OCI-LY1 (cell line): ENCODE results near the gene CLCN5.

ENCODE experiments used
- H2AFZ ChIP-seq: fragments of 200-600 bp; sonication (generic), shearing (Covaris generic); 2 replicates; pipeline ENCODE4 v1.6.0; 2014; ENCODE audit warnings: antibody characterized with exemption, mild to moderate bottlenecking, low read length
- H3F3A ChIP-seq: fragments of 200-600 bp; sonication (generic), shearing (Covaris generic); 2 replicates; pipeline ENCODE4 v1.6.0; 2014; ENCODE audit warnings: mild to moderate bottlenecking, antibody characterized with exemption, low read length, moderate library complexity; ENCODE audit not compliant: insufficient read depth
- H3K27ac ChIP-seq: fragments of 200-600 bp; sonication (generic); 2 replicates; pipeline ENCODE4 v1.5.1; 2014; ENCODE audit warnings: low read length, mixed run types, mild to moderate bottlenecking, low read depth; ENCODE audit not compliant: poor library complexity, severe bottlenecking
- H3K27me3 ChIP-seq: fragments of 200-600 bp; sonication (generic); 2 replicates; pipeline ENCODE4 v1.6.0; 2014; ENCODE audit warnings: antibody characterized with exemption, mild to moderate bottlenecking, low read length, moderate library complexity; ENCODE audit not compliant: insufficient read depth
- H3K36me3 ChIP-seq: fragments of 200-600 bp; sonication (generic); 2 replicates; pipeline ENCODE4 v1.6.1; 2014; ENCODE audit warnings: mild to moderate bottlenecking, antibody characterized with exemption, low read length, moderate library complexity, mixed read lengths; ENCODE audit not compliant: insufficient read depth
- H3K4me1 ChIP-seq: fragments of 200-600 bp; sonication (generic); 2 replicates; pipeline ENCODE4 v1.5.1; 2014; ENCODE audit warnings: mild to moderate bottlenecking, low read length, moderate library complexity; ENCODE audit not compliant: insufficient read depth, severe bottlenecking
- H3K4me2 ChIP-seq: fragments of 200-600 bp; sonication (generic), shearing (Covaris generic); 2 replicates; pipeline ENCODE4 v1.6.1; 2014; ENCODE audit warnings: low read length
- H3K4me3 ChIP-seq: fragments of 200-600 bp; sonication (generic); 2 replicates; pipeline ENCODE4 v1.5.1; 2014; ENCODE audit warnings: low read length, low read depth, mild to moderate bottlenecking, mixed read lengths; ENCODE audit not compliant: poor library complexity, severe bottlenecking
- H3K79me2 ChIP-seq: fragments of 200-600 bp; shearing (Covaris generic); 2 replicates; pipeline ENCODE4 v1.6.1; 2016; ENCODE audit warnings: mixed run types, low read length, mixed read lengths; ENCODE audit not compliant: insufficient read depth
- H3K9ac ChIP-seq: fragments of 200-600 bp; sonication (generic), shearing (Covaris generic); 2 replicates; pipeline ENCODE4 v1.6.1; 2014; ENCODE audit warnings: mild to moderate bottlenecking, low read length, mixed read lengths
- H3K9me2 ChIP-seq: fragments of 200-600 bp; sonication (generic), shearing (Covaris generic); 2 replicates; pipeline ENCODE4 v1.6.1; 2014; ENCODE audit warnings: low read depth, mild to moderate bottlenecking, low read length, mixed read lengths
- H3K9me3 ChIP-seq: fragments of 200-600 bp; shearing (Covaris generic); 2 replicates; pipeline ENCODE4 v1.6.1; 2014; ENCODE audit warnings: low read length, mixed read lengths
- H4K20me1 ChIP-seq: fragments of 200-600 bp; sonication (generic), shearing (Covaris generic); 2 replicates; pipeline ENCODE4 v1.6.0; 2016; ENCODE audit warnings: mild to moderate bottlenecking, low read length; ENCODE audit not compliant: insufficient read depth
- EZH2 ChIP-seq: fragments of 200-600 bp; sonication (generic), shearing (Covaris generic); IDR thresholded peaks from 2 replicates; pipeline ENCODE4 v1.8.0; 2017; ENCODE audit warnings: borderline replicate concordance, mixed run types, mild to moderate bottlenecking, antibody characterized with exemption, low read length, moderate library complexity, mixed read lengths
- TF ChIP-seq, protein P1 (sequence below): fragments of 200-600 bp; sonication (generic), shearing (Covaris generic); IDR thresholded peaks from 2 replicates; pipeline ENCODE4 v1.5.1; 2017; ENCODE audit warnings: mild to moderate bottlenecking, antibody characterized with exemption, low read length, moderate library complexity, mixed read lengths

The CLCN5 gene

DNA sequence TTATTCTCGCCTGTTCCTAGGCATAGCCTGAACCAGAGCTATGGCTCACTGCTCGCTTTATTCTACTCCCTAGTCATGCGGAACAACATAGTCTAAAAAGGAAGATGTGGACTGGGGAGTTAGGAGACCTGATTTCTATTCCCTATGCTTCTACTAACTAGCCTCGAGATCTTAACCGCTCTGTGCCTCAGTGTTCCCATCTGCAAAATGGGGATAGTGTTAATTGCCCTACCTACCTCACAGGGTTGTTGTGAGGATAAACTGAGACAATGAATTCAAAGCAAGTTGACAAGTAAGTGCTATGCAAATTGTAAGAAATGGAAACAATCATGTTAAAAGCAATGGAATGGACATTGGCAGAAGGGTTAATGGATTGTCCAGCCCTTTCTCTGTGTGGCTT is 176.4 kb downstream of the CLCN5 start:
- no peaks in the 10 kb centered on the region for H3K79me2 ChIP-seq
- H3K9me3 ChIP-seq: no peaks in the 10 kb centered on the region
- H2AFZ ChIP-seq: no peak overlapping the region
- H3K4me1 ChIP-seq: no peaks in the 10 kb centered on the region
- no peak for TF ChIP-seq EZH2
- TF ChIP-seq, protein P1, sequence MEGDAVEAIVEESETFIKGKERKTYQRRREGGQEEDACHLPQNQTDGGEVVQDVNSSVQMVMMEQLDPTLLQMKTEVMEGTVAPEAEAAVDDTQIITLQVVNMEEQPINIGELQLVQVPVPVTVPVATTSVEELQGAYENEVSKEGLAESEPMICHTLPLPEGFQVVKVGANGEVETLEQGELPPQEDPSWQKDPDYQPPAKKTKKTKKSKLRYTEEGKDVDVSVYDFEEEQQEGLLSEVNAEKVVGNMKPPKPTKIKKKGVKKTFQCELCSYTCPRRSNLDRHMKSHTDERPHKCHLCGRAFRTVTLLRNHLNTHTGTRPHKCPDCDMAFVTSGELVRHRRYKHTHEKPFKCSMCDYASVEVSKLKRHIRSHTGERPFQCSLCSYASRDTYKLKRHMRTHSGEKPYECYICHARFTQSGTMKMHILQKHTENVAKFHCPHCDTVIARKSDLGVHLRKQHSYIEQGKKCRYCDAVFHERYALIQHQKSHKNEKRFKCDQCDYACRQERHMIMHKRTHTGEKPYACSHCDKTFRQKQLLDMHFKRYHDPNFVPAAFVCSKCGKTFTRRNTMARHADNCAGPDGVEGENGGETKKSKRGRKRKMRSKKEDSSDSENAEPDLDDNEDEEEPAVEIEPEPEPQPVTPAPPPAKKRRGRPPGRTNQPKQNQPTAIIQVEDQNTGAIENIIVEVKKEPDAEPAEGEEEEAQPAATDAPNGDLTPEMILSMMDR: no peak
- no peaks in the 10 kb centered on the region for H3K27me3 ChIP-seq
- no peak overlapping the region for H3K9ac ChIP-seq
- no peaks in the 10 kb centered on the region for H3K36me3 ChIP-seq
- no peaks in the 10 kb centered on the region for H3F3A ChIP-seq
- H4K20me1 ChIP-seq: no peaks in the 10 kb centered on the region
- no peak overlapping the region for H3K4me3 ChIP-seq
- H3K9me2 ChIP-seq: no peaks in the 10 kb centered on the region
- H3K27ac ChIP-seq: no peak overlapping the region
- H3K4me2 ChIP-seq: no peak overlapping the region

DNA sequence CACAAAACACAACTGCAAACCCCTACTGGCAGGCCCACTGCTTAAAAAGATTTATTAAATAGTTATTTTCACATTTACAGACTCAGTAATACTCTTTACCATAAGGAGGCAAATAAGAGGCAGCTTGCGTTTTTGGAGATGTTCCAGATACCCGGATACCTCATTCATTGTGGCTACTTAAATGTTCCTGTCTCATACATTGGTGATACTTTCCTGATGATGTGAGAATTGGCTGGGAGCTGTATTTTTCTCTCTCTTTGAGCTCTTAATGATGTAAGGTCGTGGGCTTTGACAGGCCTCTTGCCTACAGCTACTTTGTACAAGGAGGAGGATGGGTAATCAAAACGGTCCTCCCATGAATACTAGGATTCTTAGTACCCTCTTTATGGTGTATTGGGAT is 176.9 kb downstream of the CLCN5 start:
- Histone ChIP-seq H3K9me2 (no peaks in the 10 kb centered on the region), H2AFZ (no peak overlapping the region), H3K4me1 (no peaks in the 10 kb centered on the region), H3K4me3 (no peak overlapping the region), H3K27me3 (no peaks in the 10 kb centered on the region), H3F3A (no peaks in the 10 kb centered on the region), H3K36me3 (no peaks in the 10 kb centered on the region), H3K9ac (no peak overlapping the region), H4K20me1 (no peaks in the 10 kb centered on the region), H3K4me2 (no peak overlapping the region), H3K79me2 (no peaks in the 10 kb centered on the region), H3K9me3 (no peaks in the 10 kb centered on the region), H3K27ac (no peak overlapping the region)
- TF ChIP-seq EZH2: no peak
- TF ChIP-seq, protein P1: no peak

DNA sequence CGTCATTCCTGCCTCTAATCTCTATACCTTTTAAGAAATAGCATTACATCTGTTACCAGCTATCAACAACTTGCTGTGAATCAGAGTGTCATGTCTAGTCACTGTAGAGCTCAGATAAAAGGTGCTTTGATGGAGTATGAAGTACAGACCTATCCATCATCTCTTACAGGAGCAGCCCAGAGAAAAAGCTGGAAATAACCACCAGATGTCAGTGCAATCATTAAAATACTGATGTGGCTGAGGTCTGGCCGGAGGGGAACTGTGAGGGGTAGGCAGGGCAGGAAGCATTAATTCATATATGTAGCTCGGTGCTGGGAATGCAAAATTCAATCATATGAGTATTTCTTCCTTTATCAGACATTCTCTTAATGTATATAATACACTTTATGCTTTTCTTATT is 177.8 kb downstream of the CLCN5 start:
- H3K27me3 ChIP-seq: no peaks in the 10 kb centered on the region
- H3K4me3 ChIP-seq: no peak overlapping the region

More for the DNA sequence above, 177.8 kb downstream of the CLCN5 start:
- Histone ChIP-seq H3F3A (no peaks in the 10 kb centered on the region), H3K27ac (no peak overlapping the region), H3K9me2 (no peaks in the 10 kb centered on the region), H2AFZ (no peak overlapping the region), H3K9me3 (no peaks in the 10 kb centered on the region), H3K36me3 (no peaks in the 10 kb centered on the region), H3K4me2 (no peak overlapping the region), H3K4me1 (no peaks in the 10 kb centered on the region), H3K9ac (no peak overlapping the region), H4K20me1 (no peaks in the 10 kb centered on the region), H3K79me2 (no peaks in the 10 kb centered on the region)
- TF ChIP-seq, protein P1: peak; percentile 31; the same call in 1 of the 2 replicates
- TF ChIP-seq EZH2: no peak
